ENCODE data around the gene MTCL1. TPM values are rescaled to one million over a fixed set of nuclear protein-coding genes. Genes with fewer than 3 reads are reported as not detected.

Gene MTCL1
- total RNA-seq, 1 donor from 2014 or later = 48.7 TPM

- H3K27ac Mint-ChIP-seq = no peak overlapping the region
- TF ChIP-seq, protein P1, sequence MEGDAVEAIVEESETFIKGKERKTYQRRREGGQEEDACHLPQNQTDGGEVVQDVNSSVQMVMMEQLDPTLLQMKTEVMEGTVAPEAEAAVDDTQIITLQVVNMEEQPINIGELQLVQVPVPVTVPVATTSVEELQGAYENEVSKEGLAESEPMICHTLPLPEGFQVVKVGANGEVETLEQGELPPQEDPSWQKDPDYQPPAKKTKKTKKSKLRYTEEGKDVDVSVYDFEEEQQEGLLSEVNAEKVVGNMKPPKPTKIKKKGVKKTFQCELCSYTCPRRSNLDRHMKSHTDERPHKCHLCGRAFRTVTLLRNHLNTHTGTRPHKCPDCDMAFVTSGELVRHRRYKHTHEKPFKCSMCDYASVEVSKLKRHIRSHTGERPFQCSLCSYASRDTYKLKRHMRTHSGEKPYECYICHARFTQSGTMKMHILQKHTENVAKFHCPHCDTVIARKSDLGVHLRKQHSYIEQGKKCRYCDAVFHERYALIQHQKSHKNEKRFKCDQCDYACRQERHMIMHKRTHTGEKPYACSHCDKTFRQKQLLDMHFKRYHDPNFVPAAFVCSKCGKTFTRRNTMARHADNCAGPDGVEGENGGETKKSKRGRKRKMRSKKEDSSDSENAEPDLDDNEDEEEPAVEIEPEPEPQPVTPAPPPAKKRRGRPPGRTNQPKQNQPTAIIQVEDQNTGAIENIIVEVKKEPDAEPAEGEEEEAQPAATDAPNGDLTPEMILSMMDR (conservative IDR thresholded peaks at IDR 0.05) = no peak
- DNase-seq (ENCODE audit: extremely low spot score, unreplicated experiment) = no peak
- peaks cover 8% of the 10 kb centered on the region for H3K9me3 Mint-ChIP-seq
- peaks cover 42% of the 10 kb centered on the region for H3K36me3 Mint-ChIP-seq
- peaks cover 31% of the 10 kb centered on the region for H3K4me1 Mint-ChIP-seq (ENCODE audit: unreplicated experiment)
- no peak overlapping the region for H3K4me3 Mint-ChIP-seq
- no peaks in the 10 kb centered on the region for H3K27me3 Mint-ChIP-seq
These were observed 58.3 kb downstream of the MTCL1 start for GRCh38 chr18:8763611-8764010.

GRCh38 chr18:8765783-8766463, 60.6 kb downstream of the MTCL1 start:
- no peaks in the 10 kb centered on the region for H3K27me3 Mint-ChIP-seq
- peak overlapping the region; percentile 49 for H3K4me3 Mint-ChIP-seq
- H3K4me1 Mint-ChIP-seq (ENCODE audit: unreplicated experiment) = peaks cover 31% of the 10 kb centered on the region
- TF ChIP-seq, protein P1 (conservative IDR thresholded peaks at IDR 0.05) = no peak
- DNase-seq (ENCODE audit: extremely low spot score, unreplicated experiment) = no peak
- H3K27ac Mint-ChIP-seq = peak overlapping the region; percentile 90
- peaks cover 34% of the 10 kb centered on the region for H3K36me3 Mint-ChIP-seq
- no peaks in the 10 kb centered on the region for H3K9me3 Mint-ChIP-seq

GRCh38 chr18:8766559-8767293, 61.4 kb downstream of the MTCL1 start:
- TF ChIP-seq, protein P1 (conservative IDR thresholded peaks at IDR 0.05) = no peak
- Mint-ChIP-seq H3K4me3 (no peak overlapping the region), H3K9me3 (no peaks in the 10 kb centered on the region), H3K4me1 (ENCODE audit: unreplicated experiment) (peaks cover 33% of the 10 kb centered on the region), H3K27me3 (no peaks in the 10 kb centered on the region), H3K27ac (peak overlapping the region; percentile 90), H3K36me3 (peaks cover 26% of the 10 kb centered on the region)
- no peak for DNase-seq (ENCODE audit: extremely low spot score, unreplicated experiment)

- peak; percentile 20 for DNase-seq (ENCODE audit: extremely low spot score, unreplicated experiment)
- no peak overlapping the region for H3K4me3 Mint-ChIP-seq
- H3K4me1 Mint-ChIP-seq (ENCODE audit: unreplicated experiment) = peaks cover 36% of the 10 kb centered on the region
- H3K9me3 Mint-ChIP-seq = no peaks in the 10 kb centered on the region
- TF ChIP-seq, protein P1 (conservative IDR thresholded peaks at IDR 0.05) = no peak
- no peaks in the 10 kb centered on the region for H3K27me3 Mint-ChIP-seq
- peak overlapping the region; percentile 90 for H3K27ac Mint-ChIP-seq
- H3K36me3 Mint-ChIP-seq = peaks cover 19% of the 10 kb centered on the region
These were observed 62.0 kb downstream of the MTCL1 start for GRCh38 chr18:8767340-8767739.

GRCh38 chr18:8769509-8770095, 64.2 kb downstream of the MTCL1 start:
- no peak overlapping the region for H3K4me3 Mint-ChIP-seq
- H3K27ac Mint-ChIP-seq = no peak overlapping the region
- no peak for DNase-seq (ENCODE audit: extremely low spot score, unreplicated experiment)
- peaks cover 48% of the 10 kb centered on the region for H3K4me1 Mint-ChIP-seq (ENCODE audit: unreplicated experiment)
- peaks cover 6% of the 10 kb centered on the region for H3K36me3 Mint-ChIP-seq
- H3K27me3 Mint-ChIP-seq = no peaks in the 10 kb centered on the region
- TF ChIP-seq, protein P1 (conservative IDR thresholded peaks at IDR 0.05) = no peak
- H3K9me3 Mint-ChIP-seq = no peaks in the 10 kb centered on the region
